ENCODE results near the gene HSPA1B.
"Not testable (repeated sequence)": the region's sequence is repeated elsewhere in the genome, so short reads cannot be mapped to it uniquely, and the experiment has no call there.

The HSPA1B gene

GRCh38 chr6:31806470-31807272 is 20.9 kb upstream of the HSPA1B start, which contains the start of gene LSM2:
Gene LSM2 (minus strand): TSS chr6:31806966. CDS start chr6:31806757, 209 bp downstream.
- H3K36me3 ChIP-seq: peaks cover 17 to 38% (median 34%) of the 10 kb centered on the region in 11 experiments
- no peak for TF ChIP-seq Cebpa-rat (IDR thresholded peaks at IDR 0.05)
- H3K9me3 ChIP-seq (replicated peaks in 1 of 11): no peaks in the 10 kb centered on the region
- peak within 1 kb of the TSS; percentile 82 to 91 (median 88) for H3K9ac ChIP-seq
- peaks cover 25 to 41% (median 36%) of the 10 kb centered on the region in 10 experiments for H3K4me1 ChIP-seq
- peak within 1 kb of the TSS; percentile 65 to 91 (median 85) for H3K27ac ChIP-seq
- no peaks in the 10 kb centered on the region for H3K27me3 ChIP-seq
- H4K20me1 ChIP-seq: no peaks in the 10 kb centered on the region
- peak within 1 kb of the TSS; percentile 77 to 96 (median 89) for H3K4me2 ChIP-seq
- peak within 1 kb of the TSS; percentile 65 to 80 (median 78) for H3K4me3 ChIP-seq

GRCh38 chr6:31808599-31808998 is 18.9 kb upstream of the HSPA1B start:
- H4K20me1 ChIP-seq; H3K9ac ChIP-seq; H3K4me2 ChIP-seq; H3K27ac ChIP-seq; H3K4me3 ChIP-seq; H3K9me3 ChIP-seq (replicated peaks in 1 of 11): not testable (repeated sequence)
- Histone ChIP-seq H3K27me3 (peaks cover 0 to 16% (median 10%) of the 10 kb centered on the region in 11 experiments; a peak in 19 of 22 replicates), H3K4me1 (peaks cover 36 to 47% (median 41%) of the 10 kb centered on the region in 10 experiments), H3K36me3 (peaks cover 0 to 19% (median 15%) of the 10 kb centered on the region in 11 experiments; a peak in 17 of 22 replicates)

- no peak overlapping the region for H3K4me2 ChIP-seq
Observed at GRCh38 chr6:31811645-31812044, 15.9 kb upstream of the HSPA1B start.

GRCh38 chr6:31813465-31813849 is 14.1 kb upstream of the HSPA1B start:
- Histone ChIP-seq H3K9ac (peak overlapping the region in 10 of 11 experiments; percentile 54 to 78 (median 72); a peak in 16 of 22 replicates), H3K4me3 (peak overlapping the region in 8 of 10 experiments; percentile 44 to 66 (median 58); a peak in 8 of 20 replicates), H3K4me1 (peaks cover 22 to 42% (median 37%) of the 10 kb centered on the region in 10 experiments), H3K36me3 (peaks cover 0 to 7% (median 0%) of the 10 kb centered on the region in 11 experiments; a peak in 1 of 22 replicates), H4K20me1 (peaks cover 0 to 7% (median 0%) of the 10 kb centered on the region in 11 experiments; a peak in 1 of 22 replicates), H3K27ac (peak overlapping the region; percentile 44 to 75 (median 71); a peak in 20 of 22 replicates), H3K9me3 (replicated peaks in 1 of 11) (peaks cover 0 to 6% (median 0%) of the 10 kb centered on the region in 11 experiments; a peak in 2 of 22 replicates), H3K27me3 (peaks cover 0 to 37% (median 30%) of the 10 kb centered on the region in 11 experiments; a peak in 19 of 22 replicates), H3K4me2 (peak overlapping the region; percentile 76 to 95 (median 89))
- no peak for TF ChIP-seq Cebpa-rat (IDR thresholded peaks at IDR 0.05)

More at GRCh38 chr6:31811645-31812044, 15.9 kb upstream of the HSPA1B start:
- Histone ChIP-seq H3K4me1 (peaks cover 25 to 39% (median 34%) of the 10 kb centered on the region in 10 experiments), H3K27ac (no peak overlapping the region), H3K9me3 (replicated peaks in 1 of 11) (peaks cover 0 to 6% (median 0%) of the 10 kb centered on the region in 11 experiments; a peak in 2 of 22 replicates), H4K20me1 (no peaks in the 10 kb centered on the region), H3K36me3 (peaks cover 0 to 7% (median 0%) of the 10 kb centered on the region in 11 experiments; a peak in 1 of 22 replicates), H3K4me3 (no peak overlapping the region), H3K27me3 (peaks cover 0 to 37% (median 30%) of the 10 kb centered on the region in 11 experiments; a peak in 19 of 22 replicates), H3K9ac (no peak overlapping the region)
- TF ChIP-seq Cebpa-rat (IDR thresholded peaks at IDR 0.05): no peak

- Histone ChIP-seq H4K20me1 (peaks cover 0 to 7% (median 0%) of the 10 kb centered on the region in 11 experiments; a peak in 1 of 22 replicates), H3K9ac (peak overlapping the region in 10 of 11 experiments; percentile 49 to 72 (median 58); a peak in 17 of 22 replicates), H3K4me1 (peaks cover 34 to 54% (median 47%) of the 10 kb centered on the region in 10 experiments), H3K4me2 (peak overlapping the region; percentile 73 to 95 (median 84)), H3K27me3 (peaks cover 0 to 37% (median 30%) of the 10 kb centered on the region in 11 experiments; a peak in 19 of 22 replicates), H3K4me3 (peak overlapping the region; percentile 50 to 67 (median 58)), H3K27ac (peak overlapping the region in 10 of 11 experiments; percentile 22 to 67 (median 53); a peak in 17 of 22 replicates), H3K36me3 (peaks cover 0 to 7% (median 0%) of the 10 kb centered on the region in 11 experiments; a peak in 1 of 22 replicates), H3K9me3 (replicated peaks in 1 of 11) (peaks cover 0 to 6% (median 0%) of the 10 kb centered on the region in 11 experiments; a peak in 2 of 22 replicates)
- no peak for TF ChIP-seq Cebpa-rat (IDR thresholded peaks at IDR 0.05)
Observed at GRCh38 chr6:31814677-31815024, 12.9 kb upstream of the HSPA1B start.

- peak within 1 kb of the TSS; percentile 50 to 67 (median 58) for H3K4me3 ChIP-seq
- H3K4me2 ChIP-seq: peak within 1 kb of the TSS; percentile 76 to 95 (median 89)
- H3K27ac ChIP-seq: peak within 1 kb of the TSS; percentile 53 to 75 (median 71)
- H3K4me1 ChIP-seq: peaks cover 36 to 59% (median 52%) of the 10 kb centered on the region in 10 experiments
- H3K9ac ChIP-seq: peak within 1 kb of the TSS; percentile 54 to 78 (median 72)
- peaks cover 0 to 7% (median 0%) of the 10 kb centered on the region in 11 experiments; a peak in 1 of 22 replicates for H4K20me1 ChIP-seq
- H3K36me3 ChIP-seq: peaks cover 0 to 6% (median 0%) of the 10 kb centered on the region in 11 experiments; a peak in 1 of 22 replicates
- H3K27me3 ChIP-seq: peaks cover 0 to 37% (median 30%) of the 10 kb centered on the region in 11 experiments; a peak in 19 of 22 replicates
- no peak for TF ChIP-seq Cebpa-rat (IDR thresholded peaks at IDR 0.05)
- H3K9me3 ChIP-seq (replicated peaks in 1 of 11): peaks cover 0 to 6% (median 0%) of the 10 kb centered on the region in 11 experiments; a peak in 2 of 22 replicates
Observed at GRCh38 chr6:31815025-31815838, 12.3 kb upstream of the HSPA1B start, which contains the start of the genes HSPA1A and HSPA1L. Gene HSPA1A (plus strand): TSS chr6:31815543. CDS start chr6:31815757, 214 bp downstream. Gene HSPA1L (minus strand): TSS chr6:31815283. CDS start chr6:31811972, 3,311 bp downstream.

GRCh38 chr6:31817133-31817928 is 10.2 kb upstream of the HSPA1B start:
- H3K4me2 ChIP-seq: peak overlapping the region; percentile 51 to 99 (median 89)
- peaks cover 50 to 76% (median 66%) of the 10 kb centered on the region in 10 experiments for H3K4me1 ChIP-seq
- H3K9ac ChIP-seq: peak overlapping the region; percentile 20 to 83 (median 76); a peak in 21 of 22 replicates
- H3K36me3 ChIP-seq; H3K9me3 ChIP-seq (replicated peaks in 1 of 11); H4K20me1 ChIP-seq: not testable (repeated sequence)
- H3K27ac ChIP-seq: peak overlapping the region; percentile 51 to 82 (median 66)
- H3K4me3 ChIP-seq: peak overlapping the region; percentile 51 to 76 (median 68)
- peaks cover 0 to 34% (median 30%) of the 10 kb centered on the region in 11 experiments; a peak in 19 of 22 replicates for H3K27me3 ChIP-seq

GRCh38 chr6:31817929-31818511 is 9.5 kb upstream of the HSPA1B start:
- H3K4me1 ChIP-seq: peaks cover 52 to 77% (median 68%) of the 10 kb centered on the region in 10 experiments
- H3K27ac ChIP-seq: peak overlapping the region; percentile 51 to 82 (median 66)
- peak overlapping the region; percentile 51 to 76 (median 68); a peak in 18 of 20 replicates for H3K4me3 ChIP-seq
- not testable (repeated sequence) for H3K36me3 ChIP-seq; H3K9me3 ChIP-seq (replicated peaks in 1 of 11); H4K20me1 ChIP-seq
- peak overlapping the region; percentile 20 to 83 (median 76); a peak in 20 of 22 replicates for H3K9ac ChIP-seq
- peak overlapping the region; percentile 51 to 99 (median 89) for H3K4me2 ChIP-seq
- peaks cover 0 to 27% (median 25%) of the 10 kb centered on the region in 11 experiments; a peak in 19 of 22 replicates for H3K27me3 ChIP-seq

Data from BLaER1 treated with 17β-estradiol and CSF1 and Interleukin-3, amounts not matched to agents 10 nM and 100 nM (cell line).